GM10847 (cell line): ENCODE measurements around the gene CXXC1.

Experiments
- POLR2A ChIP-seq: IDR thresholded peaks from 2 replicates; pipeline ENCODE4 v1.6.1; 2011; ENCODE audit not compliant: insufficient read length; ENCODE audit errors: extremely low read depth

CXXC1 gene

DNA sequence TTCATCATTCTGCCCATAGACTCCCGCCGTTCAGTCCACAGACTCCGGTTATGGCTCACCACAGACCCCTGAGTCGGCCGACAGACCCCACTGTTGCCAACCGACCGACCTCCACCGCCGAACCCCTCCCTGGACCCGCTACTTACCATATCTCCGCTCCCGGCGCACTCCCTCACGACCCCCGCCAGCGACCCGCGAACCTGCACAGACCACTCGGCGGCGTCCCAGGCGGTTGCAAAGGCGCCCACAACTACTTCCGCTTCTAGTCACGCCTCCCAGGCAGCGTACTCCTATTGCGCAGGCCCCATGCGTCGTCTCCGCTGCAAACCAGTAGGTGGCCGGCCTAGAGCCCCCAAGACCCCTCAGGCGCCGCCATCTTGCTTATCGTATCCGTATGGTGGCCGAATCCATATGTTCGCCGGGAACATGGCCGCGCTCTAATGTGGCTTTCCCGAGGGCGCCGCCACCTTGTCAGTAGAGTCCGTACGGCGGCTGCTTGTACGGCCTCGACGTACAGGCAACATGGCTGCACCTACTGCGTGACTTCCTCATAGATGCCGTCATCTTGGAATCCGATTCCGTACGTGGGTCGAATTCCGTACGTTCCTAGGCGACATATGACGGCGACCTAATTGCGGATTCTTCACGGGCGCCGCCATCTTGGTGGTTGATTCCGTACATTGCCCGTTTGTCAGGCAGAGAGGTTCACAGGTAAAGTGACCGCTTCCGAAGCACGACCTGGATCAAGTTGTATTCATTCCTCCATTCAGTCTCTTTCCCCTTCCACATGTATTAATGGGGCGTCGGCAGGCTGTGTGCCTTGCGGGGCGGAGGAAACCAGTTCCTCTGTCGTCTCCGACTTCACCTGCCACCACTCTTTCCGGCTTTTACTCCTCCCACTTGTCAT is at the start of gene CXXC1:
Gene CXXC1, minus strand, starts transcription at position 252 of the 907 bp plus-strand sequence. Its CDS starts 103 bp downstream, at position 149.
- peak; percentile 69 for TF ChIP-seq POLR2A

DNA sequence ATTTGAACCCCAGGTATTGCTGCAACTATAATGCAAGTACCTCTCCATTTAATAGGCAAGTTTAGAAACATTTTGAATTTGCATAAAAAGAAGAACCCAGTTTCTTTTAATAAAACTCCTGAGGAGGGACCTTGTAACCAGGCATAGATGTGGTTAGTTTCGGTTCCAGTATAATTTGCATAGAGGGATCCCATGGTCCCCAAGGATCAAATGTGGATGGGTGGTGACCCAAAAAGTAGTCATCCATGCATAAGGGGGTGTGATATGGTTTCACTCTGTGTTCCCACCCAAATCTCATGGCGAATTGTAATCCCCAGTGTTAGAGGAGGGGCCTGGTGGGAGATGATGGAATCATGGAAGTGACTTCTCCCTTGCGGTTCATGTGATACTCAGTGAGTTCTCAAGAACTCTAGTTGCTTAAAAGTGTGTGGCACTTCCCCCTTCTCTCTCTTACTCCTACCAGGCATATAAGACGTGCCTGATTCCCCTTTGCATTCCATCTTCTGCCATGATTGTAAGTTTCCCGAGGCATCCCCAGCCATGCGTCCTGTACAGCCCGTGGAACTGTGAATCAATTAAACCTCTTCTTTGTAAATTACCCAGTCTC is 47.2 kb upstream of the CXXC1 start:
- TF ChIP-seq POLR2A, result no peak

DNA sequence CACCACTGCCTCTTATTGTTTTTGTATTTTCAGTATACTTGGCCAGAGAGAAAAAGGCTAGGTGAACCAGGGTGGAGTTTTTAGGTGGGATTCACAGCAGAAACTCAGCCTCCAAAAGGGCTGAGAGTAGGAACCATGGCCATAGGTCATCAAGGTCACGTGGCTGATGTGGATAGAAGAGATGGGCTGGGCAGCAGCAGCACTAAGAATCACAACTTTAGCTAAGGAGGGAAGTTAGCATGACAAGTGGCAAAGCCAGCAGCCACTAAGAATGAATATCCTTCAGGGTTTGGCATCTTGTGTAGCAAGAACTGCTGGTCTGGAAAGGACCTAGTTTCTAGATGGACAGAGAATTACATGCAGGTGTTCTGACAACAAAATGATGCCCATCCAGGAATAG is 44.2 kb upstream of the CXXC1 start:
- TF ChIP-seq POLR2A, result no peak

DNA sequence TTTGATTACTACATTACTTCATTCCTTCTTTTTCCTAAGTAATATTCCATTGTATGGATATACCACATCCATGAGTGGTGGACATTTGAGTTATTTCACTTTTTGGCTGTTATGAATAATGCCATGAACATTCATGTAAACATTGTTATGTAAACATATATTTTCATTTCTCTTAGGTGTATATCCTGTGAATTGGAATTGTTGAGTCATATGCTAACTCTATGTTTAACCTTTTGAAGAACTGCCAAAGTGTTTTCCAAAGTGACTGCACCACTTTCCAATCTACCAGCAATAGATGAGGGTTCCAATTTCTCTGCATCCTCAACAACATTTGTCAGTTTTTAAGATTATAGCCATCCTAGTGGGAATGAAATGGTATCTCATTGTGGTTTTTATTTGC is 42.7 kb upstream of the CXXC1 start:
- no peak for TF ChIP-seq POLR2A

DNA sequence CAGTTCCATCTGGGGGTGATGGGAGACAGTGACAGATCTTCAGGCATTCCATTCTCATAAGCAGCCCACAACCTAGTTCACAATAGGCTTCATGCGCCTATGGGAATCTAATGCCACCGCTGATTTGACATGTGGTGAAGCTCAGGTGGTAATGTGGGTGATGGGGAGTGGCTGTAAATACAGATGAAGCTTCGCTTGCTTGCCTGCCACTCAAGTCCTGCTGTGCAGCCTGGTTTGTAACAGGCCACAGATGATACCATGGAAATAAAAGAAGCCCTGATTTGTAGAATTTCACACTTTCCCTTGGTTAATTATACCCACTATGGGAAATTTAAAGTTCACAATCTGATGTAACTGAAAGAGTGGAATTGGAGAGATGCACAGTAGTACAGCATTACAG is 40.5 kb upstream of the CXXC1 start:
- no peak for TF ChIP-seq POLR2A

DNA sequence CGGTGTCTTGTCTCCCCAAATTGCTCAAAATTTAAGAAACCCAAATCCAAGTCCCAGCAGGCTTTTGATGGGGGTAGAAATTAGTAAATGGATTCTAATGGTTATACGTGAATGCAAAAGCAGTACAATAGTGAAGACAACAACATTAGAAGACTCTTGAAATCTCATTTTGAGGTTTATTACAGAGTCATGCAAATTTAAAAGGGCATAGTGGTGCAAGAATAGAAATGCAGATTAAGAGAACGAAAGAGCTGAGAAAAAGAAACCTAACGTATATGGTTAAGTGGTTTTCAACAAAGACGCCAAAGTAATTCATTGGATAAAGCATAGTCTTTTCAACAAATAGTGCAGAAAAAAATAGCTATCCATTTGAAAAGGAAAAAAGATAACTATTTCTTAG is 33.2 kb upstream of the CXXC1 start:
- no peak for TF ChIP-seq POLR2A

DNA sequence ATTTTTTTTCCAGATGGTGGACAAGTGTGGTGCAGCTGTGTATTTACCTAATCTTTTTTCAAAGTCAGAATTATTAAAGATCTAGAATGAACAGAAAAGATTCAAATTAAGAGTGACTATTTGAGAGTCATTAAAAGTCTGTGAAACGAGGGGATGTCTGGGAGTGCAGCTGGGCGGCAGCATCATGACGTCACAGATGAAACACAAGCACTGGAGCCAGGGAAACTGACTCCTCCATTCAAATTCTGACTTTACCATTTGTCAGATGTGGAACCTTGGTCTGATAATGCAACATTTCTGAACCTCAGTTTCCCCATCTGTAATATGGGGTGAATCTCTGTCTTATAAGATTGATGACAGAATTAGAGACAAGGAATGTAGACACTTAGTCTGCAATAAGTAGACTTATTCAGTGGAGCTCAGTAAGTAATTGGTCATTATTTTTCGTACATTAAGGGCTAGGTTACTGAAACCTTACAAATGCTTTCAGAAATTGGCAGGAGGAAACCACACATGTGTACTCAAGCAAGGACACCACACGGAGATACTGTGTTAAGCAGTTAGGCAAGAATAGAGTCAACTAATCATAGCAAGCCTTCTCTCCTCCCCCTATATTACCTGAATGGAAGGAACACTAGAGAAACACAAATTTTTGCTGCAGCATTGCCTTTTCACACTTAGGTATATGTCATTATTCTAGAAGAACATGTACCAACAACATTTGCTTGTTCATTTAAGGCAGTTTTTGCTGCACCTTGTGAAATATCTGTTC is 27.8 kb upstream of the CXXC1 start:
- no peak for TF ChIP-seq POLR2A

DNA sequence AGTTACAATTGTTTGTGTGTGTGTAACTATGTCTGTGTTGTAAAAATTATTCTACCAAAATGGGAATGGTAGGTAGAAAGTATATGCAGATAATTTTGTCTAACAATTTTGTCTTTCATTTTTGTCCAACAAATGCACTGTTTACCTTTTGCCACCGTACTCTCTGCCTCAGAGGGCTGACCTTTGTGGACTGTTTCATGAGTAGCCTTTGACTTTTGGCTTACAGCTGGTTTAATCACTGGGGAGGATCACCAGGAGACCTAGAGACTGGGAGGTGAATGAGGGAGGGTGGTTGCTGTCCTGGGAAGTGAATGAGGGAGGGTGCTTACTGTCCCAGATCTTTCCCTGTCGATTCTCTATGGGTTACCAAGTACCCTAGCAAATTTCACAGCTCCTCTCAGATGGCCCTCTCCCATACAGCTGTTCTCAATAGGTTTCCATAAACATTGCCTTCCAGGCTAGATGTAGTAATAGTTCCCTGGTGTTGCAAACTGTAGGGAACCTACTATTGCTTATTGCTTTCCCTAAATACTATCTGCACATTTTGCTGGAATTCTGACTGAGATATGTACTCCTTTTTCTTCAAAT is 26.5 kb upstream of the CXXC1 start:
- TF ChIP-seq POLR2A, result no peak

DNA sequence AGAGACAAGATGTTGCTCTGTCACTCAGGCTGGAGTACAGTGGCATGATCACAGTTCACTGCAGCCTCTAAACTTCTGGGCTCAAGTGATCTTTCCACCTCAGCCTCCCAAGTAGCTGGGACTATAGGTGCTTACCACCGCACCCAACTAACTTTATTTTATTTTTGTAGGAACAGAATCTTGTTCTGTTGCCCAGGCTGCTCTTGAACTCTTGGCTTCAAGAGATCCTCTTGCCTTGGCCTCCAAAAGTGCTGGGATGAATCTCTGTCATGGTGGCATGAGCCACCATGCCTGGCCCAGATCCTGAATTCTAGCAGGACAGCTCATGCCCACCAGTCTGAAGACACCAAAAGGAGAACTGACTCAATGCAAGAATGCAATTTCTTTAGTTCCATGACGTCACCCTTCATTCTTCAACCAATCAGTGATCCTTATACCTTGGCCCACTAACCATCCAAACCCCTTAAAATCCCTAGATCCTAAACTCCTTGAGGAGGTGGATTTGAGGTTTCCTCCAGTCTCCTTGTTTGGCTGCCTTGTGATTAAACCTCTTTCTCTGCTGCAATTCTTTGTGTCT is 25.6 kb upstream of the CXXC1 start:
- no peak for TF ChIP-seq POLR2A

DNA sequence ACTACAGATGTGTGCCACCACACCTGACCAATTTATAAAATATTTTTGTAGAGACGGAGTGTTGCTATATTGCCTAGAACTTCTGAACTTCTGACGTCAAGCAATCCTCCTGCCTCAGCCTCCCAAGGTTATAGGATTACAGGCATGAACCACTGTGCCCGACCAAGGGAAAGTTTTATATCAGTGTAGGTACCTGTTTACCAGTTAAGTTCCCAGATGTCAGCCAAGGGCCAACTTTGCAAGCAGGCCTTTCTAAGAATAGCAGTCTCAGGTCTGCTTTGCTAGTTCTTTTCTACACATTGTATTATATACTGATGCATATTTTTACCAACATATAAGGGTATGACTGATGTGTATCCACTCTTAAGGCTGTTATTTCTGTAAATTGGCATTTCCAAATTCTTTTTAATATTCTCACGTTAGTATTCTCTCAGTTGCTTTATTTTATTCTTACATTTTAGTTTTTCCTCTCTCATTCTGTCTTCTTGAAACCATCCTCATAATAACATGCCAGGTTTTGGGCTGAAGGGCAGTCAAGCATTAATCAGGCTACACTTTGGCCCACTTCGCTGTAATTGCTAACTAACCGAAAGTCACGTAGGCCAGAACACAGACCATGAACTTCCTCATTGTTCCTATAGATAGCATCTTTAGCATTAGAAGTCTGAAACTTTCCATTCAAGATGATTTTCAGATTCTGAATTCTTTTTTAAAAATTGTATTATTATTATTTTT is 25.0 kb upstream of the CXXC1 start:
- TF ChIP-seq POLR2A, result no peak

DNA sequence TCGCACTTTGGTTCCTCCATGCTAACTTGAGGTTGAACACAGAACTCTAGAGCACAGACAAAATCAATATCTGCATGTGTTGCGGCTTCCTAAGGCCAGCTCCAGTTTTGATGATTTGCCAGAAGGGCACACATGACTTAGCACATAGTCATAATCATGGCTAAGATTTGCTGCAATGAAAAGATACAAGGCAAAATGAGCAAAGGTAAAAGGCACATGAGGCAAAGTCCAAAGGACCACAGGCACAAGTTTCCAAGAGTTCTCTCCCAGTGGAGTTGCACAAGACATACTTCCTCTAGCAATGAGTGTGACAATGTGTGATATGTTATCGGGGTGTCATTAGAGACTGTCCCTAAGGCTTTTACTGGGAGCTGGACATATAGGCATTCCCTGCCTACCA is 24.2 kb upstream of the CXXC1 start:
- TF ChIP-seq POLR2A, result no peak

DNA sequence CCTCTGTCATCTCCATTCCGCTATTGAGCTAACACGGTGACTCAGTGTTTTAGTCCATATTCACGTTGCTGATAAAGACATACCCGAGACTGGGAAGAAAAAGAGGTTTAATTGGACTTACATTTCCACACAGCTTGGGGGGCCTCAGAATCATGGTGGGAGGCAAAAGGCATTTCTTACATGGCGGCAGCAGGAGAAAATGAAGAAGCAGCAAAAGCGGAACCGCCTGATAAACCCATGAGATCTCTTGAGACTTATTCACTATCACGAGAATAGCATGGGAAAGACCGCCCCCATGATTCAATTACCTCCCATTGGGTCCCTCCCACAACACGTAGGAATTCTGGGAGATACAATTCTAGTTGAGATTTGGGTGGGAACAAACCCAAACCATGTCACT is 22.6 kb upstream of the CXXC1 start:
- no peak for TF ChIP-seq POLR2A

DNA sequence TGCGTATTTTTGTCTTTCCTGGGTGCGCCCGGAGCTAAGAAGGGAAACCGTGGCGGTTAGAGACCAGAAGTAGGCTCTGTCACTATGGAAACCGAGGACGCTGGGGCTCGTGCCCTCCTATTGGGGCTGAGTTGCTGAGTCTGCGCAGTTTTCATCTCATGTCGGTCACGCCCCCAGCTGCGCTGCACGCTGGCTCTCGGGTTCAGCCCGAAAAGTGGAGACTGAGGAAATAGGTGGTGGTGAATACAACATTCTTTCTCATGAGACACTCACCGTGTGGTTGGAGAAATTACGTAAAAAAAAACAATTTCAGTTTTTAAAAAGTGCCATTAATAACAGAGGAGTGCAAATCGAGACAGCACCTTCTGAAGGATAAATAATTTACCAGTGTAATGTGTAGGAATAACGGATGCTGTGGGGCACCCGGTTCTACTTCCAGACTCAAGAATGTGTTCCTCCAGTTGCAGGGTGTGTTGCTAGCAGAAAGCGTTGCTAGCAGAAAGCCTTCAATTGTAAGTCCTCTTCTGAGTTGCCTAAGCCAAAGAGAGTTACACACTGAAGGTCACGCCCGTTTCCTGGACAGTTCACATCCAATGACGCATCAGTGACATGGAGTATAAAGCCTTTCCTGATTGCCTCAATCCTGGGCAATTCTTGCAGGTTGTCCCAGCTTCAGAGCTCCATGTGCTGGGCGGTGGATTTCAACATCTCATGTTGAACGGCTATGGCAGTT is 20.4 kb upstream of the CXXC1 start:
- TF ChIP-seq POLR2A, result no peak

DNA sequence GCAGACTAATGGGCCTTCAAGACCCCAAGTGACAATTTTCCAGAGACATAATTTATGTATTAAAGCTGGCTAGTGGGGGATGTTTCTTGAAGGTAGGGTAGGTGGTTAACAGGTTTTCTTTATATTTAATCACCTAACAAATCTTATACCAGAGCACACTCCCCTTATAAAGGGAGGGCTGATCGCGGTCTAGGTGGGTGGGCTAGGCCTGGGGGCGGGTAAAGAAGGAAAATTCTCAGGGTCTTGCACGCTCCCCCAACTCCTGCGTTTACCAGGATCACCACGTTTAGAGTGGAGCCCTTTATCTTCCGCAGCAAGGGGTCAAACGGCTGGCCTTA is 19.9 kb upstream of the CXXC1 start:
- no peak for TF ChIP-seq POLR2A
